BLaER1 treated with 17β-estradiol and CSF1 and Interleukin-3, amounts not matched to agents 10 nM and 100 nM (cell line): ENCODE results near the gene DYNLT3.
A peak's percentile ranks its signal among the peaks of the same experiment; 100 is the strongest.

ENCODE experiments used
- H3K27ac ChIP-seq, 11 experiments: shearing (Covaris generic); formaldehyde crosslinking; 2 replicates each; pipeline ENCODE4 v1.8.1; 2022
- H3K27me3 ChIP-seq, 11 experiments: shearing (Covaris generic); formaldehyde crosslinking; 2 replicates each; pipeline ENCODE4 v1.8.1; 2022
- H3K36me3 ChIP-seq, 11 experiments: shearing (Covaris generic); formaldehyde crosslinking; 2 replicates each; pipeline ENCODE4 v1.8.1; 2022
- H3K4me1 ChIP-seq, 10 experiments: shearing (Covaris generic); formaldehyde crosslinking; 2 replicates each; pipeline ENCODE4 v1.8.1; 2022
- H3K4me2 ChIP-seq, 11 experiments: shearing (Covaris generic); formaldehyde crosslinking; 2 replicates each; pipeline ENCODE4 v1.8.1; 2022
- H3K4me3 ChIP-seq, 10 experiments: shearing (Covaris generic); formaldehyde crosslinking; 2 replicates each; pipeline ENCODE4 v1.8.1; 2022
- H3K9ac ChIP-seq, 11 experiments: shearing (Covaris generic); formaldehyde crosslinking; 2 replicates each; pipeline ENCODE4 v1.8.1; 2022
- H3K9me3 ChIP-seq, 11 experiments: shearing (Covaris generic); formaldehyde crosslinking; replicated peaks in 1 of 11; 2 replicates each; pipeline ENCODE4 v1.8.1; 2022
- H4K20me1 ChIP-seq, 11 experiments: shearing (Covaris generic); formaldehyde crosslinking; 2 replicates each; pipeline ENCODE4 v1.8.1; 2022
- Cebpa-rat ChIP-seq, 11 experiments: shearing (Covaris generic); IDR thresholded peaks; 2 replicates each; pipeline ENCODE4 v1.8.1; 2022

The DYNLT3 gene

DNA sequence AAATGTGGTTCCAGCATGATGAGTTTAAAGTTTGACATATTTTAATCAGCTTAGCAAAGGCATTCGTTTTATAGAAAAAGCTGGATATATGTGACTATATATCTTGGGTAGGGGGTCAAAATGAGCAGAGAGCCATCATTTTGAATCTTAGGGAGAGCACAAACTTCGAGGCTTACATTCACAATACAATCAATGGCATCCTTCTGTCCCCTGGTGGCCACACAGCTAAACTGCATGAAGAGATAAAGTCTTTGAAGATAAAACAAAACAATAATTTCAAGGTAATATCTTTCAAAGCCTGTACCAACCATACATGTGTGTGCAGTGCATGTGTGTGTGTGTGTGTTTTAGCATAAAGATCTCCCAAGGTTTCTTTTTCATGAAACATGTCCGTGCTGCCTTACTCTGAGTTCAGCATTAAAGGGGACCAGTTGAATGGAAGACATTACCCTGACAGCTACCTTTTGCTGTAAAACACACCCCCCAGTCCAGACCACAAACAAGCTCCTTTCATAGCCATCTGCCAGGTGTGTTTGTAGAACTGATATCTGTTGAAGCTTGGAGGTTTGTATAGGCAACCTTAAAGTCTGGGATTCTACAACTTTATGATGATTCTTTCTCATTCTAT lies 22.0 kb downstream of the DYNLT3 start:
- Histone ChIP-seq H3K4me3 (no peak overlapping the region), H3K27me3 (no peaks in the 10 kb centered on the region), H4K20me1 (no peaks in the 10 kb centered on the region), H3K36me3 (no peaks in the 10 kb centered on the region), H3K9ac (peak overlapping the region in 8 of 11 experiments; percentile 1 to 59 (median 32); a peak in 8 of 22 replicates), H3K27ac (peak overlapping the region in 10 of 11 experiments; percentile 45 to 78 (median 66); a peak in 19 of 22 replicates), H3K4me2 (peak overlapping the region; percentile 25 to 69 (median 45); a peak in 21 of 22 replicates), H3K4me1 (peaks cover 43 to 75% (median 58%) of the 10 kb centered on the region in 10 experiments), H3K9me3 (peaks cover 0 to 9% (median 1%) of the 10 kb centered on the region in 11 experiments; a peak in 7 of 22 replicates)
- TF ChIP-seq Cebpa-rat (IDR thresholded peaks at IDR 0.05) = no peak

DNA sequence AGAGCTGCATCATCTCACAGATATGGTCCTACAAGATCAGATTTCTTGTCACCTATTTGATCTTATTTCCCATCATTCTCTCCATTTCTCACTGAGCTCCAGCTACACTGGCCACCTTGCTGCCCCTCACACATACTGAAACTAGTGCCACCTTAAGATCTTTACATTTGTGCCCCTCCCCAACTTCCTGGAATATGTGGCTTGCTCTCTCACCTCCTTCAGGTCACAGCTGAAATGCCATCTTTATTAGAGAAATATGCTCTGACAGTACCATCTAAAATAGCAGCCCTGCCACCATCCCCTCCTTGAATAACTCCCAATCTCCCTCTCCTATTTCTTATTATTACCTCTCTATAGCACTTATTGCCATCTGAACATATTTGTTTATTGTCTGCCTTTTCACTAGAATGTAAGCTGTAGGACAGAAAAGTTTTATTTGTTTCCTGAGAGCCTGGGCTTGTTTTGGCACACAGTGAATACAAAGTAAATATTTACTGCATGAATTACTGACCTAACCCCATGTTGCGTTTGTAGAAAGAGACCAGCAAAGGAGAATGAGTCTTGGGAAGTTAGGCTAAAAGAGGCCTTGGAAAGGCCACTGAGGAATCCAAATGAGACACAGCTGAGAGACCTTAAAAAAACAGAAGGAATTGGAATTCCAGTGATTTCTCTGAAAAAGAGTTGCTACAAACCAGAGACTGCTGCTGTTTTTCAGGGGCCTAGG lies 22.7 kb downstream of the DYNLT3 start:
- no peak overlapping the region for H3K4me3 ChIP-seq
- peaks cover 47 to 75% (median 59%) of the 10 kb centered on the region in 10 experiments for H3K4me1 ChIP-seq
- H3K27me3 ChIP-seq = no peaks in the 10 kb centered on the region
- peak overlapping the region in 10 of 11 experiments; percentile 45 to 78 (median 66); a peak in 20 of 22 replicates for H3K27ac ChIP-seq
- no peaks in the 10 kb centered on the region for H3K36me3 ChIP-seq
- no peaks in the 10 kb centered on the region for H4K20me1 ChIP-seq
- TF ChIP-seq Cebpa-rat (IDR thresholded peaks at IDR 0.05) = no peak
- peak overlapping the region; percentile 25 to 69 (median 45); a peak in 21 of 22 replicates for H3K4me2 ChIP-seq
- H3K9me3 ChIP-seq = peaks cover 0 to 15% (median 7%) of the 10 kb centered on the region in 11 experiments; a peak in 9 of 22 replicates
- H3K9ac ChIP-seq = peak overlapping the region in 8 of 11 experiments; percentile 1 to 59 (median 32); a peak in 9 of 22 replicates

DNA sequence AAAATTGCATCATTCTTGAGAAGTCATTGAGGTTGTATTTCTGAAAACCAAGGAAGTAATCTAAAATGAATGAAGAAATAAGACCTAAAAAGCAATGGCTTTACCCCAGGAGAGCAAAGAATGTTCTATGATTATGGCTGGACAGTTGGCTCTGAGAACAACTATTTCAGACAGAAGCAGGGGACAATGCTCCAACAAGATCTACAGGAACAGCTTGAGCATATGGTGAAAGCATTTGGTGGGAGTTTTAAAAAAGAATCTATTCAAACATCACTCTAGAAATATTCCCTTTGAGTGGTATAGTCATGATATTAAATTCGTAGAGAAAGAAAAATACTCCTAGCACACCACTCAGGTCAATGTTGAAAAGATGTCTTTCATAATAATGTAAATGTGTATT lies 26.7 kb downstream of the DYNLT3 start:
- no peak for TF ChIP-seq Cebpa-rat (IDR thresholded peaks at IDR 0.05)
- H3K9ac ChIP-seq = no peak overlapping the region
- H3K36me3 ChIP-seq = no peaks in the 10 kb centered on the region
- H3K4me2 ChIP-seq = peak overlapping the region in 8 of 11 experiments; percentile 1 to 81 (median 74); a peak in 11 of 22 replicates
- no peaks in the 10 kb centered on the region for H3K27me3 ChIP-seq
- H3K4me1 ChIP-seq = peaks cover 82 to 100% (median 90%) of the 10 kb centered on the region in 10 experiments
- no peaks in the 10 kb centered on the region for H4K20me1 ChIP-seq
- no peak overlapping the region for H3K4me3 ChIP-seq
- peaks cover 0 to 16% (median 7%) of the 10 kb centered on the region in 11 experiments; a peak in 9 of 22 replicates for H3K9me3 ChIP-seq
- H3K27ac ChIP-seq = peak overlapping the region in 9 of 11 experiments; percentile 8 to 90 (median 80); a peak in 14 of 22 replicates

DNA sequence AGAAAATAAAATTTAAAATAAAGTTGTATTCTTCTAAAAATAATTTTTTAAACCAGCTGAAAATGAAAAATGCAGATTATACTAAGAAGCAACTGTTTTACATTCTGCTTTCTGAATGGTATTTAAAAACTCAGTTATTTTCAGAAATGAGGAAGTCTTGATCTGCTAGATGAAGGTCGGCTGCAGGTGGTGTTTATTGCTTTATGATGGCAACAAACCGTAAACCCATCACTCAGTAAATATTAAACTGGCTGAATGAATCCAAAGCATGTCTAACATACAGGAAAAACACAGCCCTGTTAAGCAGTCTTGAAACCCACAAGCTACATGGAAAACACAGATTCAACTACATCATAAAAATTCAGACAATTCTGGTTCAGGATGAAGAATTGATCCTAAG lies 29.3 kb downstream of the DYNLT3 start:
- Histone ChIP-seq H3K9me3 (peaks cover 0 to 16% (median 7%) of the 10 kb centered on the region in 11 experiments; a peak in 9 of 22 replicates), H3K4me2 (peak overlapping the region; percentile 26 to 87 (median 80); a peak in 21 of 22 replicates), H3K27me3 (no peaks in the 10 kb centered on the region), H3K27ac (peak overlapping the region in 10 of 11 experiments; percentile 27 to 90 (median 80); a peak in 19 of 22 replicates), H3K4me1 (peaks cover 86 to 100% (median 93%) of the 10 kb centered on the region in 10 experiments), H4K20me1 (no peaks in the 10 kb centered on the region), H3K36me3 (peaks cover 0 to 16% (median 0%) of the 10 kb centered on the region in 11 experiments; a peak in 6 of 22 replicates), H3K4me3 (peak overlapping the region in 1 of 10 experiments; percentile 10; a peak in 2 of 20 replicates), H3K9ac (peak overlapping the region in 9 of 11 experiments; percentile 33 to 73 (median 66); a peak in 17 of 22 replicates)
- no peak for TF ChIP-seq Cebpa-rat (IDR thresholded peaks at IDR 0.05)

DNA sequence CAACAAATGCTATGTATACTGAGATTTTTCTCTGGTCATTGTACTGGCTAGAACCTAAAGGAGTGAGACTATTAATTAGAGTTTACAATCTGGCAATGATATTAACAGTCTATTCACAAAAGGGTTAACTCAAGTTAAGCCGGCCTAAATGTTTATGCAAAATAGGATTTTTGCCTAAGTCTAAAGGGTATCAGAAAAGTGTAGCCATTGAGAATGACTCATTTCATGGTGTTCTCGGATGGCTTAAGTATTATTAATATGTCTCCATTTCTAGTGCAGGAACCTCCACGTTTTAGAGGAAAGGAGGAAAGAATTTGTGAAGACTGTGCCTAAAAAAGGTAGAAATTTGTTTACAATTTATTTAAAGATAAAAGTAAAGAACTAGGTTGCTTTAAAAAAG lies 29.8 kb downstream of the DYNLT3 start:
- Histone ChIP-seq H3K9me3 (peaks cover 0 to 16% (median 7%) of the 10 kb centered on the region in 11 experiments; a peak in 9 of 22 replicates), H4K20me1 (no peaks in the 10 kb centered on the region), H3K4me2 (peak overlapping the region; percentile 58 to 87 (median 80)), H3K27ac (peak overlapping the region in 10 of 11 experiments; percentile 37 to 90 (median 80); a peak in 20 of 22 replicates), H3K36me3 (peaks cover 0 to 21% (median 0%) of the 10 kb centered on the region in 11 experiments; a peak in 6 of 22 replicates), H3K4me3 (0 out of 20 replicates have a peak overlapping the region, but pooled peaks of 1 of the 10 experiments have one; percentile 10), H3K9ac (peak overlapping the region in 9 of 11 experiments; percentile 24 to 73 (median 63); a peak in 13 of 22 replicates), H3K27me3 (no peaks in the 10 kb centered on the region), H3K4me1 (peaks cover 86 to 100% (median 95%) of the 10 kb centered on the region in 10 experiments)
- no peak for TF ChIP-seq Cebpa-rat (IDR thresholded peaks at IDR 0.05)

DNA sequence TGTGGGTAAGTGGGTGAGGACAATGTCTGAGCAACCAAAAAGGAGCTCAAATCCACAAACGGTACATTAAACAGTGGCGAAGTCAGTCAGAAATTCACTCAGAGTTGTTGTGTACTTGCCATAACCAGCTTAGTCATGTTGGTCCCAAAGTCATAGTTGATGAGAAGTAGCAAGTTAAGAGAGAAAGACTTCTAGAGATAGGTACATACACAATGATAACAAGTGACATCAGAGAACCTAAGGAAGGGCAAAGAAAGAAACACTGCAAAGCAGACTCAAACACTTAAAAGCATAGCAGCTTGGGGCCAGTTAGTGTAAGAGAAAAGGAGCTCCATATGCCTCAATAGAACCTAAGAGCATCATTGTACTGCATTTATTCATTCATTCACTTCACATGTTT lies 30.2 kb downstream of the DYNLT3 start:
- Histone ChIP-seq H3K36me3 (peaks cover 0 to 25% (median 0%) of the 10 kb centered on the region in 11 experiments; a peak in 6 of 22 replicates), H3K9me3 (peaks cover 0 to 16% (median 7%) of the 10 kb centered on the region in 11 experiments; a peak in 9 of 22 replicates), H3K9ac (peak overlapping the region in 9 of 11 experiments; percentile 24 to 73 (median 63); a peak in 15 of 22 replicates), H3K27ac (peak overlapping the region in 10 of 11 experiments; percentile 37 to 90 (median 80); a peak in 20 of 22 replicates), H3K27me3 (no peaks in the 10 kb centered on the region), H3K4me2 (peak overlapping the region; percentile 58 to 87 (median 80)), H4K20me1 (no peaks in the 10 kb centered on the region), H3K4me3 (no peak overlapping the region), H3K4me1 (peaks cover 87 to 100% (median 95%) of the 10 kb centered on the region in 10 experiments)
- no peak for TF ChIP-seq Cebpa-rat (IDR thresholded peaks at IDR 0.05)

DNA sequence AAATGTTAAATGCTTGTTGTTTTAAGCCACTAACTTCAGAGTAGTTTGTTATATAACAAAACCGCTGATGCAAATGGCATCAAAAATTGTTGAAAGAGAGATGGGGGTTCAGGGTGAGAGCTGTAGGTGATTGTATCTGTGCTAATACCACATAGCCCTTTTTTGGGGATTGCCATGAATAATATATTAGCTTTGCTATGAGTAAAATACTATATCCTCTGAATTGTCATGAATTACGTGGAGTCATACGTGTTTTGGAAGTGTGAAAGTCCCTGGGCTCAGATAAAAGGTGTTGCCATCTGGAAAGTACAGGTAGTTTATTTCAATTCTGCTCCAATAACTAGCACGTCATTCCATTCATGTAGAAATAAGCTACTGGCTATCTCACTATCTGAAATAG lies 30.6 kb downstream of the DYNLT3 start:
- H3K4me1 ChIP-seq = peaks cover 91 to 100% (median 97%) of the 10 kb centered on the region in 10 experiments
- H3K4me3 ChIP-seq = no peak overlapping the region
- H3K4me2 ChIP-seq = peak overlapping the region; percentile 58 to 87 (median 80)
- H3K27me3 ChIP-seq = no peaks in the 10 kb centered on the region
- H4K20me1 ChIP-seq = no peaks in the 10 kb centered on the region
- H3K27ac ChIP-seq = peak overlapping the region in 10 of 11 experiments; percentile 37 to 90 (median 80); a peak in 19 of 22 replicates
- H3K9ac ChIP-seq = peak overlapping the region in 7 of 11 experiments; percentile 24 to 73 (median 46); a peak in 9 of 22 replicates
- no peak for TF ChIP-seq Cebpa-rat (IDR thresholded peaks at IDR 0.05)
- peaks cover 0 to 26% (median 0%) of the 10 kb centered on the region in 11 experiments; a peak in 6 of 22 replicates for H3K36me3 ChIP-seq
- H3K9me3 ChIP-seq = peaks cover 0 to 18% (median 7%) of the 10 kb centered on the region in 11 experiments; a peak in 9 of 22 replicates

DNA sequence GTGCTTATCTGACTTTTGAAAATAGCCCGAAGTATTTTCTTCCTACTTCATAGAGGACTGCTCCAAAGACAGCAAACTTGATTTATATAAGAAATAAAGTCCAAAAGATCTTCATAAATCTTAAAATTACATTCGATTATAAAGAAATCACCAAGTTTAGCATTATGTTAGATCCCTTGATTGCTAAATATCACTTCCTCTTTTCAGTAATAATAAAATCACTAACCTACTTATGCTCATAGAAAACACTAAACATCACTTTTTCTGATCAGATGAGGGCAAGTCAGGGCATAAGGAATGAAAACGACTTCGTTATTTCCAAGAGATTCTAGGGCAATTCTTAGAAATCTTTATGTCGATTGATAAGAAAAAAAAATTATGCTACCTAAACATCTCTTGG lies 32.0 kb downstream of the DYNLT3 start:
- Histone ChIP-seq H3K4me1 (peaks cover 87 to 100% (median 99%) of the 10 kb centered on the region in 10 experiments), H3K36me3 (peaks cover 0 to 40% (median 3%) of the 10 kb centered on the region in 11 experiments; a peak in 9 of 22 replicates), H3K27me3 (no peaks in the 10 kb centered on the region), H3K27ac (peak overlapping the region; percentile 16 to 90 (median 80); a peak in 20 of 22 replicates), H3K4me2 (peak overlapping the region; percentile 58 to 87 (median 80); a peak in 20 of 22 replicates), H3K9ac (peak overlapping the region in 6 of 11 experiments; percentile 28 to 53 (median 40); a peak in 9 of 22 replicates), H4K20me1 (no peaks in the 10 kb centered on the region), H3K4me3 (no peak overlapping the region), H3K9me3 (peaks cover 0 to 15% (median 6%) of the 10 kb centered on the region in 11 experiments; a peak in 10 of 22 replicates)
- no peak for TF ChIP-seq Cebpa-rat (IDR thresholded peaks at IDR 0.05)
